AG04449 (cell line): ENCODE results near the gene RPL12.

Source experiments
- CTCF ChIA-PET: fragments of 350-600 bp; formaldehyde crosslinking; extraction: SDS; loops from one replicate; lab custom pipeline; 2021; ENCODE audit warnings: antibody characterized with exemption; lab: Yijun Ruan, JAX
- POLR2A ChIA-PET: fragments of 400-600, 350-600 bp; formaldehyde crosslinking; extraction: SDS; loops from one replicate; lab custom pipeline; 2020; ENCODE audit warnings: antibody characterized with exemption, inconsistent platforms; lab: Yijun Ruan, JAX
- DNase-seq: peaks from one replicate; pipeline ENCODE4 v3.0.0-alpha.2; 2010; ENCODE audit warnings: low read depth, low spot score
- H3K4me3 ChIP-seq: 2 replicates; pipeline ENCODE4 v1.5.1; 2011; ENCODE audit warnings: low read depth, mild to moderate bottlenecking, control low read depth, low read length
- TF ChIP-seq, protein P1 (sequence below): IDR thresholded peaks from one replicate; pipeline ENCODE4 v1.5.1; 2011; ENCODE audit warnings: mild to moderate bottlenecking, moderate library complexity, low read length, control low read depth, inconsistent platforms; ENCODE audit not compliant: insufficient read depth; ENCODE audit errors: missing control alignments

RPL12 gene

DNA sequence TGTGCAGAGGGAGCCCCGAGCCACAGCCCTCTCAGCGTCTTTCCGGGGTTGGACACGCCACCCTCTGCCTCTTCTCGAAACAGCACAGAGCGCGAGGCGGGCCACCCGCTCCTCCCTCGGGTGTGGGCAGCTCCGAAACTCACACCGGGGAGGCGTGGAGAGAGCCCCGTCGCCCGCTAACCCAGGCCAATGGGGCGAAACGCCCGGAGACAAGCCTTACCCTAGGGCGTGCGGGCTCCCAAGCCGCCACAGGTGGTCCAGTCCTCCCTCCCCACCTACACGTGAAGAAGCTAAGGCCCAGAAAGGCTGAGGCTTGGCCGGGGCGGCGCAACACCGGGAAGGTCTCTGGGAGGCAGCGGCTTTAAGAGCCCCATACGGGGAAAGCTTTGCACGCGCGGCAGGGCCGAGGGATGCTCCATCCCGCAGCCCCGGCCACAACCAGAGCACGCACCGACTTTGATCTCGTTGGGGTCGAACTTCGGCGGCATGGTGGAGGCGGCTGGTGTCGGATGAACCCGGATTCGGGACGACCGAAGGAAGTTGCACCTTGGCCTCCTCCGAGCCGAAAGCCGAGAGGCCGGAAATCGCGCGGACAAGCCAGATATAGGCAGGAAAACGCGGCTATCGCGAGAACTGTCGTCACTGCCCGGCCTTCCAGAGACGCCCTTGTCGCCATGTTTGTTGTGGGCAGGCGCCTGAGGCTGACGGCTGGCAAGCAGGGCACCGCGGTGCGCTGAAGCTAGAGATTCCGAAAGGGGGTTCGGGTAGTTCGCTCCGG lies at the start of gene RPL12, which contains the start of gene LRSAM1:
Gene RPL12 (minus strand): TSS at position 577 of the 778 bp plus-strand sequence. CDS start 89 bp downstream, at position 488.
Gene LRSAM1 (plus strand): TSS at position 681 of the 778 bp plus-strand sequence. CDS start 3,018 bp downstream, outside the sequence.
- TF ChIP-seq, protein P1, sequence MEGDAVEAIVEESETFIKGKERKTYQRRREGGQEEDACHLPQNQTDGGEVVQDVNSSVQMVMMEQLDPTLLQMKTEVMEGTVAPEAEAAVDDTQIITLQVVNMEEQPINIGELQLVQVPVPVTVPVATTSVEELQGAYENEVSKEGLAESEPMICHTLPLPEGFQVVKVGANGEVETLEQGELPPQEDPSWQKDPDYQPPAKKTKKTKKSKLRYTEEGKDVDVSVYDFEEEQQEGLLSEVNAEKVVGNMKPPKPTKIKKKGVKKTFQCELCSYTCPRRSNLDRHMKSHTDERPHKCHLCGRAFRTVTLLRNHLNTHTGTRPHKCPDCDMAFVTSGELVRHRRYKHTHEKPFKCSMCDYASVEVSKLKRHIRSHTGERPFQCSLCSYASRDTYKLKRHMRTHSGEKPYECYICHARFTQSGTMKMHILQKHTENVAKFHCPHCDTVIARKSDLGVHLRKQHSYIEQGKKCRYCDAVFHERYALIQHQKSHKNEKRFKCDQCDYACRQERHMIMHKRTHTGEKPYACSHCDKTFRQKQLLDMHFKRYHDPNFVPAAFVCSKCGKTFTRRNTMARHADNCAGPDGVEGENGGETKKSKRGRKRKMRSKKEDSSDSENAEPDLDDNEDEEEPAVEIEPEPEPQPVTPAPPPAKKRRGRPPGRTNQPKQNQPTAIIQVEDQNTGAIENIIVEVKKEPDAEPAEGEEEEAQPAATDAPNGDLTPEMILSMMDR, result no peak
- CTCF ChIA-PET, result interaction anchor here (1.4 to 1.8 kb wide), 4 partner anchors 134 to 509 kb away, joined by 3 to 6 read pairs (median 5); no protein-coding TSS in a partner anchor

DNA sequence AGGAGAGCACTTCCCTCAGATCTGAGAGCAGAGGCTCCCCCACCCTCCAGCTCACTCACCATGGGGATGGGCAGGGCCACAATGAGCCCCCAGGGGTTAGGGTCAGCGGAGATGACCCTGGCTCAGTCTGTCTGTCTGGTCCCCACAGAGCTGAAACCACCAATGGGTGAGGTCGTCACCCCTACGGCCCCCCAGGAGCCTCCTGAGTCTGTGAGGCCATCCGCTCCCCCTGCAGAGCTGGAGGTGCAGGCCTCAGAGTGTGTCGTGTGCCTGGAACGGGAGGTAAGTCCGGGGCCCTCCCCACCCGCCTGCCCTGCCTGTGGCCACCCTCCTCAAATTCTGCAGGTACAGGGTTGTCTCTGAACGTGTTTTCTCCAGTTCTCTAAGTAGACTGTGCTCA lies 49.7 kb upstream of the RPL12 start:
- no peak overlapping the region for H3K4me3 ChIP-seq
- CTCF ChIA-PET, result interaction anchor here (0.8 to 15.1 kb wide), 3 partner anchors 48 to 233 kb away, joined by 3 to 322 read pairs (median 3); no protein-coding TSS in a partner anchor
- DNase-seq, result no peak
- POLR2A ChIA-PET, result no interaction called here
- TF ChIP-seq, protein P1, result no peak

More for the DNA sequence above, at the start of gene RPL12, which contains the start of gene LRSAM1:
- peak within 1 kb of the TSS; percentile 98 for H3K4me3 ChIP-seq
- POLR2A ChIA-PET, result interaction anchor here (0.5 to 2.0 kb wide), 27 partner anchors 10 to 335 kb away, joined by 3 to 19 read pairs (median 4); partner anchors contain the start of genes CDK9, SLC2A8 and ZNF79
- peak; percentile 60 for DNase-seq

DNA sequence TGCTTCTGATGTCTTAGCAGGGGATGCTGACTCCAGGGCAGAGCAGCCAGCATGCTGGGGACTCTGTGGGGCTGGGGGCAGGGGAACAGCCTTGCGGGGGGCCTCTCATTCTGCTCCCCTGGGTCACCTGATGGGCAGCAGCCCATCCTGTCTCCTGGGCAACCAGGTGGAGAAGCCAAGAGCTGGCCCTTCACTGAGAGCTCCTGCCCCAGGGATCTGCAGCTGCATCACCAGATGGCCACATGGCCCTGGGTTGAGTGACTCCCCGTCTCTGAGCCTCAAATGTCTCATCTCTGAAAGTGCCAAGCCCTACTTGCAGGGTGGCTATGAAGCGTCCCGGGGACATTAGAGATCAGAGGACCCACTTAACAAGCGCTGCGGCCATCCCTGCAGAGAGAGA lies 49.2 kb upstream of the RPL12 start:
- TF ChIP-seq, protein P1, result no peak
- ChIA-PET CTCF (interaction anchor here (1.0 to 15.1 kb wide), 2 partner anchors 84 to 234 kb away, joined by 3 to 322 read pairs; no protein-coding TSS in a partner anchor), POLR2A (no interaction called here)
- H3K4me3 ChIP-seq, result no peak overlapping the region
- no peak for DNase-seq

DNA sequence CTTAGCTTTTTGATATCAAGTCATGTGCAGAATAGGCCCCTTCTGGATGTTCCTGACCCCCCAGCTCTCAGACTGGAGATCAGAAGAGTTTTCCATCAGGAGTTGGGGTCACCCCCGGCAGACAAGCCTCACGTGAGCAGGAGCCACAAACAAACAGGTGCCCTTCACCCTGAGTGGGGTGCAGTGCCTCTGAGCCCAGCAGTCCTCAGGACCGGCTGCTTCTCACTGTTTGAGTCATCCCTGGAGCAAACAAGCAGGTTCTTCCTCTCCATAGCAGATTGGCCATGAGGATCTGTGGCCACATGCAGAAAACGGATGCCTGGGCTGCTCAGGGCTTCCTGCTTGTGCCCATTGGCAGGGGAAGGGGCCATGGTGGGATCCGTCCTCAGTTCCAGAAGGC lies 47.1 kb upstream of the RPL12 start:
- TF ChIP-seq, protein P1, result no peak
- no peak overlapping the region for H3K4me3 ChIP-seq
- DNase-seq, result no peak
- POLR2A ChIA-PET, result no interaction called here
- CTCF ChIA-PET, result interaction anchor here (1.5 kb wide), 1 partner anchor 87 kb away, joined by 5 read pairs; no protein-coding TSS in a partner anchor

DNA sequence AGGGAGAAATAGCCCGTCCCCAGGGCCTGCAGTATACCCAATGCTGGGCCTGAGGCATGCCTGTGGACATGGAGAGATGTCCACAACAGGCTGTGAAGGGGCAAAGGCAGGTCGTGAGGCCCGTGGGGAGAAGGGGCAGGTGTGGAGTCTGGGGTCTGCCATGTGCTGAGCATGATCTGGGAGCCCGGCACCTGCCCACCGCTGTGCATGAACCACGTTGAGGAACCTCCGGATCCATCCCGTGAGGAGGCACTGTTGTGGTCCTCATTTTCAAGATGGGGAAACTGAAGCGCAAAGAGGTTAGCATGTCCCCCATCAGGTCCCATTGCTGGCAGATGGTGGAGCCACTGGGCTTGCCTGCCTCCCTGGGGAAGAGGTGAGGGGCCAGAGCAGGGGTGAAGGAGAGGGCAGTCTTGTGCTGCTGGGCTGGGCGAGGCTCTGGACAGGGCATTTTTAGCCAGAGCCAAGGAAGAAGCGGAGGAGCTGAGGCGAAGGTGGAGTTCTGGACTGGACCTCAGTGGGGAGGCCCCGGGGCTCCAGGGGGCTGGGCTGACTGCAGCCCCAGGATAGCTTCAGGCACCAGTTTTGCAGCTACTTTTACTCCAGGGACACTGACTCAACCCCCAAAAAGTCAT lies 46.6 kb upstream of the RPL12 start:
- CTCF ChIA-PET, result interaction anchor here (1.5 kb wide), 1 partner anchor 87 kb away, joined by 5 read pairs; no protein-coding TSS in a partner anchor
- POLR2A ChIA-PET, result no interaction called here
- TF ChIP-seq, protein P1, result no peak
- no peak overlapping the region for H3K4me3 ChIP-seq
- no peak for DNase-seq
